ENCODE results near the gene APBA1. TPM values are rescaled to one million over a fixed set of nuclear protein-coding genes. Genes with fewer than 3 reads are reported as not detected.

The APBA1 gene
- total and polyA plus RNA-seq, 9 of the 15 experiments (the other 6 are each of a cell fraction or from before 2014, with no cell fraction given), result 0.01 to 0.02 TPM; not detected in 7

DNA sequence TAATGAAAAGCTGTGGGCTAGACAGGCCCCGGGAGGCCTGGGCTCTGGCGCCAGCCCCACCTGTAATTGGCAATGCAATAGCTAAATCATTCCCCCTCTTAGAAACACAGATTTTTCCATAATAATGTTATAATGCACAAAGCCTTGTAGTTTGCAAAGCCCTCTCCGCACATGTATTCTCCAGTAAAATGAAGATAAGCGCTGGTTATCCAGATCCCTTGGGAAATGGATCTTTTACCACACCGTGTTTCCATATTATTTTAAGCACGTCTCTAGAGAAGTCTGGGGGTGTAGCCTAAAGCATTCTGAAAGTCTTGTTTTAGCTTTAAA lies 1.1 kb upstream of the APBA1 start:
- WGBS (ENCODE audit: insufficient coverage, low coverage, missing lambda C conversion rate), result 10% methylated on average over 6 of the region's 6 CpGs
- POLR2A ChIA-PET, result interaction anchor here (0.6 kb wide), 1 partner anchor 253 kb away, joined by 3 read pairs; no protein-coding TSS in a partner anchor
- H2AFZ ChIP-seq (ENCODE audit: low read depth, low read length), result peak overlapping the region; percentile 81
- ATAC-seq, result no peak
- no peak overlapping the region for H3K27ac ChIP-seq (ENCODE audit: extremely low read depth, low read depth, low read length)
- H3K4me1 ChIP-seq (replicated peaks in 1 of 2; ENCODE audit: control insufficient read depth in 2 of 2, insufficient read depth in 2 of 2, low read length in 2 of 2), result peaks cover 0 to 15% of the 10 kb centered on the region in 2 experiments; a peak in 2 of 5 replicates
- H3K9me1 ChIP-seq (ENCODE audit: control insufficient read depth, insufficient read depth, low read length), result no peaks in the 10 kb centered on the region
- TF ChIP-seq L3MBTL2 (IDR thresholded peaks at IDR 0.05), result no peak
- TF ChIP-seq EP300 (IDR thresholded peaks at IDR 0.05; ENCODE audit: low read length), result no peak
- no peak for TF ChIP-seq ZNF134 (CRISPR knock-in tag; conservative IDR thresholded peaks at IDR 0.05)
- no peak for TF ChIP-seq HLTF (IDR thresholded peaks at IDR 0.05)
- TF ChIP-seq, protein P1, sequence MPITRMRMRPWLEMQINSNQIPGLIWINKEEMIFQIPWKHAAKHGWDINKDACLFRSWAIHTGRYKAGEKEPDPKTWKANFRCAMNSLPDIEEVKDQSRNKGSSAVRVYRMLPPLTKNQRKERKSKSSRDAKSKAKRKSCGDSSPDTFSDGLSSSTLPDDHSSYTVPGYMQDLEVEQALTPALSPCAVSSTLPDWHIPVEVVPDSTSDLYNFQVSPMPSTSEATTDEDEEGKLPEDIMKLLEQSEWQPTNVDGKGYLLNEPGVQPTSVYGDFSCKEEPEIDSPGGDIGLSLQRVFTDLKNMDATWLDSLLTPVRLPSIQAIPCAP (CRISPR knock-in tag; IDR thresholded peaks at IDR 0.05; ENCODE audit: borderline replicate concordance), result no peak
- peak overlapping the region; percentile 35; the same call in 1 of the 2 replicates for H3K4me3 ChIP-seq
- intact Hi-C loops (cut with micrococcal nuclease), result loop anchor here (1.0 to 5.0 kb wide), 4 partner anchors 84 to 246 kb away; partner anchors contain the start of gene CFAP95
- H3K9me3 ChIP-seq (replicated peaks; ENCODE audit: control insufficient read depth, insufficient read depth, low read depth, low read length), result no peaks in the 10 kb centered on the region
- H3K9ac ChIP-seq (ENCODE audit: insufficient read depth in 1 of 2, low read depth in 2 of 2, low read length in 2 of 2), result peak overlapping the region in 1 of 2 experiments; percentile 87; a peak in 2 of 4 replicates
- H3K79me2 ChIP-seq (ENCODE audit: control insufficient read depth, insufficient read depth, low read length), result no peaks in the 10 kb centered on the region
- BruUV-seq (replicated peaks), result no TSS peak
- no peaks in the 10 kb centered on the region; the same call in 1 of the 2 replicates for H4K20me1 ChIP-seq (replicated peaks; ENCODE audit: control insufficient read depth, insufficient read depth, low read length)
- in situ Hi-C loops (cut with MboI), result no loop called here
- CTCF ChIA-PET (ENCODE audit: low intra/inter-chr PET ratio), result interaction anchor here (0.5 kb wide), 1 partner anchor 86 kb away, joined by 3 read pairs; the partner anchor contains the start of gene PTAR1
- FAIRE-seq, result no peak
- no peak for DNase-seq (ENCODE audit: extremely low read depth in 1 of 4, low spot score in 3 of 4)
- no peaks in the 10 kb centered on the region for H3K36me3 ChIP-seq (ENCODE audit: control insufficient read depth, insufficient read depth, low read length)
- peaks cover 2 to 15% of the 10 kb centered on the region in 2 experiments; a peak in 4 of 5 replicates for H3K27me3 ChIP-seq (ENCODE audit: control insufficient read depth in 2 of 2, insufficient read depth in 2 of 2, low read length in 2 of 2)
- peak overlapping the region; percentile 68 for H3K4me2 ChIP-seq (ENCODE audit: insufficient read depth, low read length)
